ENCODE results near the gene TSPAN32.
"Not testable (repeated sequence)": the region's sequence is repeated elsewhere in the genome, so short reads cannot be mapped to it uniquely, and the experiment has no call there.

TSPAN32 gene

GRCh38 chr11:2361565-2361964, 59.8 kb downstream of the TSPAN32 start:
- ChIA-PET POLR2A (no interaction called here), CTCF (interaction anchor here (1.6 kb wide), 1 partner anchor 39 kb away, joined by 3 read pairs; the partner anchor contains the start of gene TSSC4)
- TF ChIP-seq CTCF (IDR thresholded peaks at IDR 0.05; ENCODE audit: control extremely low read depth, extremely low read depth, low read depth, missing control alignments), result no peak
- DNase-seq (ENCODE audit: extremely low spot score), result no peak

DNA sequence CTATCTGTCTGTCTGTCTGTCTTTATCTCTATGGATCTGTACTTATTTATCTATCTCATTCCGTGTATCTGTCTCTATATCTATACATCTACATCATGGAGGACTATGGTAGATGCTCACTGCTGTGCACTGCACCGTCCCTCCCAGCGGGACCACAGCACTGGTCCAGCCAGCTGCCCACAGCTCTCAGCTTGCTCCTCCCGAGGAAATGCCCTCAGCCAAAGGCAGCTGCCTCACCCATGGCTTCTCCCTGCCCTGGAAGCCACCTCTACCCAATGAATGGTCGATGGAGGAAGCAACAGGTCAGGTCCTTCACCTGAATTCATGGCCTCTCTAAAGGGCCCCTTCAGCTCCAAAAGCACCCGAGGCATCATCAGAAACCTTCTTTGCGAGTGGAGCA, 60.6 kb downstream of the TSPAN32 start:
- DNase-seq (ENCODE audit: extremely low spot score), result no peak
- ChIA-PET CTCF (interaction anchor here (1.3 to 1.6 kb wide), 2 partner anchors 38 to 57 kb away, joined by 3 read pairs; partner anchors contain the start of gene TSSC4), POLR2A (no interaction called here)
- TF ChIP-seq CTCF (IDR thresholded peaks at IDR 0.05; ENCODE audit: control extremely low read depth, extremely low read depth, low read depth, missing control alignments), result no peak

- ChIA-PET POLR2A (no interaction called here), CTCF (interaction anchor here (1.0 to 1.6 kb wide), 3 partner anchors 38 to 58 kb away, joined by 3 read pairs; partner anchors contain the start of gene TSSC4)
- no peak for DNase-seq (ENCODE audit: extremely low spot score)
- no peak for TF ChIP-seq CTCF (IDR thresholded peaks at IDR 0.05; ENCODE audit: control extremely low read depth, extremely low read depth, low read depth, missing control alignments)
Observed at GRCh38 chr11:2363130-2363529, 61.3 kb downstream of the TSPAN32 start.

- no peak for DNase-seq (ENCODE audit: extremely low spot score)
- ChIA-PET CTCF (interaction anchor here (1.0 to 1.3 kb wide), 2 partner anchors 56 to 59 kb away, joined by 3 read pairs; no protein-coding TSS in a partner anchor), POLR2A (no interaction called here)
- TF ChIP-seq CTCF (IDR thresholded peaks at IDR 0.05; ENCODE audit: control extremely low read depth, extremely low read depth, low read depth, missing control alignments), result no peak
Observed at GRCh38 chr11:2363577-2364370, 62.0 kb downstream of the TSPAN32 start.

GRCh38 chr11:2364386-2364785, 62.6 kb downstream of the TSPAN32 start:
- DNase-seq (ENCODE audit: extremely low spot score); CTCF ChIA-PET; POLR2A ChIA-PET: not testable (repeated sequence)

DNA sequence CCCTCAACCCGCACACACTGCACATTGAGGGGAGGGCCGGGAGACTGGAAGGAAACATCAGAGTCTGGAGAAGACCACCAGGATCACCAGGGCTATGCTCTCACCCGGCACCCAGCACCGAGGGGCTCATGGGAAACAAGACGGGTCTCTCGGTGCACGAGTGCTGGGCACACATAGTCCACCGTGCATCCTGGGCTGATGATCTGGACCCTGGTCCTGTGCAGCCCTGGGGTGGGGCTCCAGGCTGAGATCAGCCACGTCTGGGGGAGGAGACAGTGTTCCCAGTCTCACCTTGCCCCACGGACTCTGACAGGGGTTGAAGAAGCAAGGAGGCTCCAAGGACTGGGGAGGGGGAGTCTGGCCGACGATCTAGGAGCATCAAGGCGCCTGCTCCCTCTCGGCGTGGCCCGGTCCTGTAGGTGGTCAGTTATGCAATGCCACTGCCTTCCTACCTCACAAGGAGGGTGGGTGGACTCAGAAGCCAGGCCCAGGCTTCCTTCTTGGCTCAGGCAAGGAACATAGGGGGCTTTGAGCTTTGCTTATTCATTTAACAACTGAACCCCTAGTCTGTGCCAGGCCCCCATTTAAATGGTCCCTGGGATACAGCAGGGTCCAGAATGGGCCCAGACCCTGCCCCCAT, 63.9 kb downstream of the TSPAN32 start:
- no peak for TF ChIP-seq CTCF (IDR thresholded peaks at IDR 0.05; ENCODE audit: control extremely low read depth, extremely low read depth, low read depth, missing control alignments)
- CTCF ChIA-PET, result interaction anchor here (1.2 kb wide), 1 partner anchor 53 kb away, joined by 3 read pairs; no protein-coding TSS in a partner anchor

GRCh38 chr11:2366276-2366675, 64.5 kb downstream of the TSPAN32 start:
- no peak for DNase-seq (ENCODE audit: extremely low spot score)
- no peak for TF ChIP-seq CTCF (IDR thresholded peaks at IDR 0.05; ENCODE audit: control extremely low read depth, extremely low read depth, low read depth, missing control alignments)
- ChIA-PET POLR2A (no interaction called here), CTCF (interaction anchor here (1.2 kb wide), 1 partner anchor 53 kb away, joined by 3 read pairs; no protein-coding TSS in a partner anchor)

More for the DNA sequence above, 63.9 kb downstream of the TSPAN32 start:
- no peak for DNase-seq (ENCODE audit: extremely low spot score)
- POLR2A ChIA-PET, result no interaction called here

All from GM10248 (cell line).